Measurements from ENCODE around the gene SLC35B2. TPM values are rescaled to one million over a fixed set of nuclear protein-coding genes. Genes with fewer than 3 reads are reported as not detected.
A peak's percentile ranks its signal among the peaks of the same experiment; 100 is the strongest.

Gene SLC35B2
- polyA plus RNA-seq, 3 donors = 17.4 to 54.0 (median 30.6) TPM

- TF ChIP-seq, protein P1, sequence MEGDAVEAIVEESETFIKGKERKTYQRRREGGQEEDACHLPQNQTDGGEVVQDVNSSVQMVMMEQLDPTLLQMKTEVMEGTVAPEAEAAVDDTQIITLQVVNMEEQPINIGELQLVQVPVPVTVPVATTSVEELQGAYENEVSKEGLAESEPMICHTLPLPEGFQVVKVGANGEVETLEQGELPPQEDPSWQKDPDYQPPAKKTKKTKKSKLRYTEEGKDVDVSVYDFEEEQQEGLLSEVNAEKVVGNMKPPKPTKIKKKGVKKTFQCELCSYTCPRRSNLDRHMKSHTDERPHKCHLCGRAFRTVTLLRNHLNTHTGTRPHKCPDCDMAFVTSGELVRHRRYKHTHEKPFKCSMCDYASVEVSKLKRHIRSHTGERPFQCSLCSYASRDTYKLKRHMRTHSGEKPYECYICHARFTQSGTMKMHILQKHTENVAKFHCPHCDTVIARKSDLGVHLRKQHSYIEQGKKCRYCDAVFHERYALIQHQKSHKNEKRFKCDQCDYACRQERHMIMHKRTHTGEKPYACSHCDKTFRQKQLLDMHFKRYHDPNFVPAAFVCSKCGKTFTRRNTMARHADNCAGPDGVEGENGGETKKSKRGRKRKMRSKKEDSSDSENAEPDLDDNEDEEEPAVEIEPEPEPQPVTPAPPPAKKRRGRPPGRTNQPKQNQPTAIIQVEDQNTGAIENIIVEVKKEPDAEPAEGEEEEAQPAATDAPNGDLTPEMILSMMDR (IDR thresholded peaks at IDR 0.05) = no peak
- Histone ChIP-seq H3K4me3 (replicated peaks in 1 of 3; ENCODE audit: low read depth in 2 of 3, low read length in 3 of 3) (no peak overlapping the region), H4K20me1 (ENCODE audit: insufficient read depth, low read length) (peaks cover 11% of the 10 kb centered on the region), H3K27me3 (ENCODE audit: control insufficient read depth in 2 of 2, insufficient read depth in 2 of 2, low read length in 2 of 2) (peaks cover 0 to 7% of the 10 kb centered on the region in 2 donors), H3K79me2 (ENCODE audit: insufficient read depth, low read length) (peaks cover 22% of the 10 kb centered on the region), H3K4me2 (replicated peaks; ENCODE audit: extremely low read depth, low read length, poor library complexity, severe bottlenecking) (no peak overlapping the region), H3K9ac (ENCODE audit: insufficient read depth, low read length, poor library complexity, severe bottlenecking) (no peak overlapping the region), H3K9me3 (replicated peaks in 1 of 2; ENCODE audit: control insufficient read depth in 1 of 2, insufficient read depth in 1 of 2, low read length in 2 of 2) (no peaks in the 10 kb centered on the region), H2AFZ (ENCODE audit: insufficient read depth, low read depth, low read length, poor library complexity, severe bottlenecking) (no peak overlapping the region), H3K27ac (ENCODE audit: low read depth in 1 of 2, low read length in 2 of 2) (no peak overlapping the region), H3K4me1 (ENCODE audit: control insufficient read depth in 1 of 2, insufficient read depth in 2 of 2, low read length in 2 of 2) (peaks cover 54 to 58% of the 10 kb centered on the region in 2 donors), H3K36me3 (replicated peaks in 1 of 2; ENCODE audit: control insufficient read depth in 1 of 2, insufficient read depth in 2 of 2, low read length in 2 of 2) (peaks cover 0 to 3% of the 10 kb centered on the region in 2 donors)
- Mint-ChIP-seq H3K27ac (no peak overlapping the region), H3K4me1 (peaks cover 62% of the 10 kb centered on the region), H3K36me3 (peaks cover 9% of the 10 kb centered on the region in 2 donors), H3K9me3 (peaks cover 0 to 2% (median 0%) of the 10 kb centered on the region in 7 donors), H3K4me3 (no peak overlapping the region), H3K27me3 (ENCODE audit: low read depth in 3 of 3) (peaks cover 5 to 17% (median 7%) of the 10 kb centered on the region in 3 donors)
- intact Hi-C loops (cut with micrococcal nuclease) = loop anchor here (5.0 kb wide), 2 partner anchors 32 to 98 kb away; partner anchors contain the start of genes SLC35B2 (in 2 of the 2), MRPL14 (in 1 of the 2) and TMEM63B (in 1 of the 2)
- WGBS (ENCODE audit: insufficient coverage) = no CpG with 5 or more reads among the region's 4 CpGs
- DNase-seq = no peak
These were observed 32.4 kb downstream of the SLC35B2 start for GRCh38 chr6:44224965-44225305.

GRCh38 chr6:44224029-44224964 lies 33.0 kb downstream of the SLC35B2 start:
- H3K27me3 Mint-ChIP-seq (ENCODE audit: low read depth in 3 of 3) = peaks cover 5 to 17% (median 7%) of the 10 kb centered on the region in 3 donors
- H3K4me3 Mint-ChIP-seq = peak overlapping the region; percentile 73 to 82
- WGBS (ENCODE audit: insufficient coverage) = 67% methylated on average over 3 of the region's 18 CpGs
- H3K36me3 ChIP-seq (replicated peaks in 1 of 2; ENCODE audit: control insufficient read depth in 1 of 2, insufficient read depth in 2 of 2, low read length in 2 of 2) = no peaks in the 10 kb centered on the region
- H3K4me2 ChIP-seq (replicated peaks; ENCODE audit: extremely low read depth, low read length, poor library complexity, severe bottlenecking) = peak overlapping the region; percentile 89
- DNase-seq = no peak
- H3K9ac ChIP-seq (ENCODE audit: insufficient read depth, low read length, poor library complexity, severe bottlenecking) = peak overlapping the region; percentile 15
- peak overlapping the region; percentile 41 for H2AFZ ChIP-seq (ENCODE audit: insufficient read depth, low read depth, low read length, poor library complexity, severe bottlenecking)
- H3K27ac Mint-ChIP-seq = peak overlapping the region in 5 of 7 donors; percentile 5 to 73 (median 43)
- H3K9me3 ChIP-seq (replicated peaks in 1 of 2; ENCODE audit: control insufficient read depth in 1 of 2, insufficient read depth in 1 of 2, low read length in 2 of 2) = no peaks in the 10 kb centered on the region
- peaks cover 61% of the 10 kb centered on the region for H3K4me1 Mint-ChIP-seq
- intact Hi-C loops (cut with micrococcal nuclease) = loop anchor here (5.0 kb wide), 2 partner anchors 33 to 97 kb away; partner anchors contain the start of genes SLC35B2 (in 2 of the 2), MRPL14 (in 1 of the 2) and TMEM63B (in 1 of the 2)
- H3K9me3 Mint-ChIP-seq = peaks cover 0 to 2% (median 0%) of the 10 kb centered on the region in 7 donors
- peaks cover 24% of the 10 kb centered on the region for H3K79me2 ChIP-seq (ENCODE audit: insufficient read depth, low read length)
- TF ChIP-seq, protein P1 (IDR thresholded peaks at IDR 0.05) = peak; percentile 12
- peaks cover 2 to 8% of the 10 kb centered on the region in 2 donors for H3K36me3 Mint-ChIP-seq
- H4K20me1 ChIP-seq (ENCODE audit: insufficient read depth, low read length) = peaks cover 11% of the 10 kb centered on the region
- peaks cover 0 to 7% of the 10 kb centered on the region in 2 donors for H3K27me3 ChIP-seq (ENCODE audit: control insufficient read depth in 2 of 2, insufficient read depth in 2 of 2, low read length in 2 of 2)
- peaks cover 57 to 63% of the 10 kb centered on the region in 2 donors for H3K4me1 ChIP-seq (ENCODE audit: control insufficient read depth in 1 of 2, insufficient read depth in 2 of 2, low read length in 2 of 2)
- no peak overlapping the region for H3K27ac ChIP-seq (ENCODE audit: low read depth in 1 of 2, low read length in 2 of 2)
- H3K4me3 ChIP-seq (replicated peaks in 1 of 3; ENCODE audit: low read depth in 2 of 3, low read length in 3 of 3) = peak overlapping the region in 2 of 3 experiments; percentile 26 to 73

Data from CD14-positive monocyte (primary cell).